Effector CD4-positive, alpha-beta T cell (primary cell): Measurements from ENCODE around the gene ZXDA.
A peak's percentile ranks its signal among the peaks of the same experiment; 100 is the strongest.
"Not testable (repeated sequence)": the region's sequence is repeated elsewhere in the genome, so short reads cannot be mapped to it uniquely, and the experiment has no call there.

Source experiments
- DNase-seq: peaks from one replicate; pipeline ENCODE4 v3.0.0-alpha.2; 2020
- total RNA-seq: gene quantifications from one replicate; lab custom pipeline; 2026; lab: John Stamatoyannopoulos, UW

The ZXDA gene
- total RNA-seq = 56.8 reads per million, percentile 71 among the genes with 10 or more reads in this experiment

DNA sequence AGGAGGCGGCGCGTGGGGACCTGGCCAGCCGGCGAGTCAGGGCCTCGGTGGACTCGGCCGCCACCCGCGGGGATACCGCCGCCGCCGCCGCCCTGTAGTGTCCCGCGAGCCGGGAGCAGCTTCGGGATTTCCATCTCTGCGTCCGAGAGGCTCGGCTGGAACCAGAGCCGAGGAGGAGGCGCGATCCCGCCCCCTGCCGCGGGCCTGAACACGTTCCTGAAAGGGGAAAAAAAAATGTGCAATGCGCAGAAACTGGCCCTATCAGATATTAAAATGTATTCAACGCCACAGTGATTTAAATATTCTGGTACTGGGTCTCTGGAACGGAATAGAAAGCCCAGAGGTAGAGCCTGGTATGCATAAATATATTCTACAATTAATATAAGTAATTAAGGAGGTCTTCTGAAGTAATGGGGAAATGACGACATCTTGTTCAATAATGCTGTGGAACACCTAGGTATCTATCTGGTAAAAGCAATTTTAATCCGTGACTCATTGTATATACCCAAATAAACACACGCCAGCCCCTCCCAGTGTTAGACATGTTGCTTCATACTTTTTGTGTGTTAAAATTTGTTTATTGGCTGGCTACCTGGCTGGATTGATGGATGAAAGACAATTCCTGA, at the start of gene ZXDA:
TSS of gene ZXDA (minus strand) at position 172 of the 626 bp plus-strand sequence. CDS start at position 134, 38 bp downstream.
- DNase-seq = not testable (repeated sequence)

DNA sequence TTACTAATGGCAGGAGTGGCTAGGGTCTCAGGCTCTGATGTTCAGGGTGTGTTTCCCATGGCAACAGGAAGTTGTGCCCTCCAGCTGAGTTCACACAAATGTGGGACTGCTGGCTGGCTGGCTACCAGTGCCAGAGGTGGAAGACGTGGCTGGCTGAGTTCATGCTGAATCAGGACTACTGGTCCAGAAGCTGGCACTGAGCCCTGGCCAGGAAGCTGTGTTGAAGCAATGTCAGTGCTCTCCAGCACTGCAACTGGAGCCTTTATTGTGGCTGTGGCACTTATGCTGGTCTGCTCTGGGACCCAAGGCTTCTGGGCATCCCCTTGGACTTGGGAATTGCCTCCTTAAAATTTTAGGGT, 42.0 kb upstream of the ZXDA start:
- no peak for DNase-seq

DNA sequence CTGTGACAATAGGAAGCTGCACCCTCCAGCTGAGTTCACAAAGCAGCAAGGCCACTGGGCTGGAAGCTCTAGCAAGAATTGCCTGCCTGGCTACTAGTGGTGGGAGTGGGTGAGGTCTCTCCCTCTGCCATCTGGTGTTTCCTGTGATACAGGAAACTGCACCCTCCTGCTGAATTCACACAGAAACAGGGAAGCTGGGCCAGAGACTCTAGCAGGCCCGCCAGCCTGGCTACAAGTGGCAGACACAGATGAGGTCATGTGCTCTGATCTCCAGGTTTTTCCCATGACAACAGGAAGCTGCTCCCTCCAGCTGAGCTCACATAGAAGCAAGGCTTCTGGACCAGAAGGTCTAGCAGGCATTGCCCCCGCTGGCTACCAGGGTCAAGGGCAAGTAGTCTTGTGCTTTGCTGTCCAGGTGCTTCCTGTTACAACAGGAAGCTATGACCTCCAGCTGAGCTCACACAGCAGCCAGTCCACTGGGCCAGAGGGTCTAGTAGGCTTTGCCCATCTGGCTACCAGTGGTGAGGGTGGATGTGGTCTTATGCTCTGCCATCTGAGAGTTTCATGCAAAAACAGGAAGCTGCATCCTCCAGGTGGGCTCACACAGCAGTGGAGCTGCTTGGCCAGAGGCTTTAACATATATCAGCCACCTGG, 41.5 kb upstream of the ZXDA start:
- no peak for DNase-seq

DNA sequence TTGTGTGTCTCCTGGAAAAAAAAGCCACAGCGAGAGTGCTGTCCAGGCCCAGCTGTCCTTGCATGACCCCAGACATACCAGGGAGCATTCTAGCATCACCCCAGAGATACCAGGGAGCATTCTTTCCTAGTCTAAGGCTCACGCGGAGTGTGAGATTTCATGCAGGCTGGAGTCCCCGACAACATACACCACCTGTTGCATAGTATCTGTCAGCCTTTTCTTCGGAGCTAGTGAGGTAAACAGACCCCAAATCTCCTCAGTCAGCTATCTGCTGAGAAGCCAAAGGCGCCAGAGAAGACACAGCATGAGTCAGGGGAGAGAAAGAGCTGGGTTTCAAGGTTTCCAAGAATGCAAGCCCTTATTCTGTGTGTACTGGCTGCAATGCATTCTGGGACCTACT, 23.1 kb upstream of the ZXDA start:
- no peak for DNase-seq

- DNase-seq = no peak
Observed at GRCh38 chrX:57932266-57932665, 22.0 kb upstream of the ZXDA start.

DNA sequence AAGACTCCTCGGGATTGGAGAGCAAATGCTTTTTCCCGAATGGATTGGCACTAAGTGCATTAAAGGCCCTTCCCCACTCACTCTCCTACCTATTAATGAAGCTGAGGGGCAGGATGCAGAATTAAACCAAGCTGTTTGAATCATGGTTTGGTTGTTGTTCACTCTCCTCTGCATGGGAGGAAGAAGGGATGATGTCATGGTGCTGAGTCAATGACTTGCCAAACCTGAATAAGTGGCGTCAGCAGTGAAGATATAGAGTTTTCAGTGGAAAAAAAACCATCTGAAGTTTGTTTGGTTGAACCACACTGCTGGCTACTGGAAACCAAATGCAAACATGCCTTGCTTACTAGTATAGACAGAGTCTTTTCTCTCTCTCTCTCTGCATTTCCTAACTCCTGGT, 19.8 kb upstream of the ZXDA start:
- DNase-seq = no peak

DNA sequence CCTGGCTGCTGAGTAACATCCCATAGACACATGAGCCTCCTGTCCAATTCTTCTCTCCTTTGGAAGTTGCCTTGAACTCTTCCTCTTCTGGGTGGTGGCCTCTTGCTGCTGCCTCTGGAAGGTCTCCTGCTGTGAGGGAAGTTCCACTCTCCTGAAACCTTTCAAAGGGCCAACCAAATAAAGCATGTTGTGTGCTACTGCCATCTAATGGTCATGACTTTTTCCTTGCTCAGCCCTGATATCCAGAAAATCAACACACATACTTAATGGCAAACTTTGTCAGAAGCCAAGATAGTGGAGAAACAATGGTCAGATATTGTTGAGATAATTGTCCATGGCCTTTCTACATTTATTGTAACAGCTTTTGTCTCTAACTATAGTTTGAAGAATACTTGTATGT, 19.1 kb upstream of the ZXDA start:
- DNase-seq = no peak

DNA sequence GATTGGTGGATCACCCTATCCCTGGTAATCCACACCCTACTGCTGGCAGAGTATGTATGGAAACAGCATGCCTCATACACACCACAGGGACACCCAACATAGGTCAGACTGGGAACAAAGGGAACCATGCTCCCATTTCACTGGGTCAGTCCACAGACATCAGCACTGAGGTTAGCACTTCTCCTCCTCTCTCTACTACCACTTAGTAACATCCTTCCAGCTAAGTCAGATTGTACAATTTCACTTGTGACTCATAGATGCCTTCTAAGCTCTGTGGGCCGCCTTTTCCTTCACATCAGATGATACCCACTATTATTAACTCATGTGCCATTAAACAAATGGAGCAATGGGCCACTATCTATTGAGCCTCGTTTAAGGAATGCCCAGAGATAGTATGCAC, 15.5 kb upstream of the ZXDA start:
- DNase-seq = no peak

DNA sequence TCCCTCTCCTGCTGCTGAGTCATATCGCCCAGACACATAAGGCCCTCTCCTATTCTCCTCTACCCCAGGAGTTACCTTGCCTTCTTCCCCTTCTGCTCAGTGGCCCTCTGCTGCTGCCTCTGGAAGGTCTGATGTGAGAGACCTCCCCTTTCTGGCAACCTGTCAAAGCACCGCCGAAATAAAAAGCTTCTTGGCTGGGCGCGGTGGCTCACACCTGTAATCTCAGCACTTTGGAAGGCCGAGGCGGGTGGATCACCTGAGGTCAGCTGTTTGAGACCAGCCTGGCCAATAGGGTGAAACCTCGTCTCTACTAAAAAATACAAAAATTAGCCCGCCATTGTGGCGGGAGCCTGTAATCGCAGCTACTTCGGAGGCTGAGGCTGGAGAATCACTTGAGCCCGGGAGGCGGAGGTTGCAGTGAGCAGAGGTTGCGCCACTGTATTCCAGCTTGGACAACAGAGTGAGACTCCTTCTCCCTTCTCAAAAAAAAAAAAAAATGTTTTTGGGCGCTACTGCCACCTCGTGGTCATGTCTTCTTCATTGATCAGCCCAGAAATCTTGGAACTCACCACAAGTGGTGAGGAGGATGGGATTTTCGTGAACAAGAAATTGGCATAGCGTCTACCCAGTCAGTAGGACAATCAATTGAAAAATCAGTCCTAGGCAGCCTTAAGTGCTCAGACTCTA, 8.6 kb upstream of the ZXDA start:
- DNase-seq = no peak

- DNase-seq = no peak
Observed at GRCh38 chrX:57915680-57916079, 5.4 kb upstream of the ZXDA start.

DNA sequence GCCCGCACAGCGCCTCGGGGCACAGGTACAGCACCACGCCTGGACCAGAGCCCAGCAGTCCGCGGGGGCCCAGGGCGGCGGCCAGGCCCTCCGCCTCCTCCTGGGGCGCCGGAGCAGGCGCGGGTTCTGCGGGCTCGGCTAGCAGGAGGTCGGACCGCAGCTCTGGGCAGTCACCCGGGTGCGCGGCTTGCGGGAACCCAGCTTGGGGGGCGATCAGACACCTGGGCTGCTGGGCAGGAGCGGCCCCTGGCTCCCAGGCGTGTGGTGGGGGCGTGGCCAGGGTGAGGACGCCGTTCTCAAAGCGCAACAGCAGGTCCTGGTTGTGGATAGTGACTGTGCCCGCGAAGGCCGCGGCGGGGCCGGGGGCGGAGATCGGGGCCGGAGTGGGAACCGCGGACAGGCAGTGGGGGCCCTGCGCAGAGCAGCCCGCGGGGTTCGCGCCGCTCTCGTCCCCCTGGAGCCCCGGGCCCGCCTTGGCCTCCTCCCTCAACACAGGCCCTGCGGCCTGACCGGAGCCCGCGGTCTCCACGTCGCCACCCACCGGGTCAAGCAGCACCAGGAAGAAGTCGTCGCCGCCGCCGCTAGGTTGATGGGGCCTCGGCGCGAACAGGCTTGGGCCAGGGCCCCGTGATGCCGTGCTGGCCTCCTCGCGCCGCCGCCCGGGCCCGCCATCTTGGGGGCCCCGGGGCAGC, 517 bp downstream of the ZXDA start:
- DNase-seq = not testable (repeated sequence)

- DNase-seq = not testable (repeated sequence)
Observed at GRCh38 chrX:57908972-57909594, 1.2 kb downstream of the ZXDA start.

- DNase-seq = no peak
Observed at GRCh38 chrX:57906790-57907189, 3.5 kb downstream of the ZXDA start.

- DNase-seq = no peak
Observed at GRCh38 chrX:57905141-57905540, 5.1 kb downstream of the ZXDA start.

GRCh38 chrX:57904176-57904880, 5.9 kb downstream of the ZXDA start:
- DNase-seq = no peak

DNA sequence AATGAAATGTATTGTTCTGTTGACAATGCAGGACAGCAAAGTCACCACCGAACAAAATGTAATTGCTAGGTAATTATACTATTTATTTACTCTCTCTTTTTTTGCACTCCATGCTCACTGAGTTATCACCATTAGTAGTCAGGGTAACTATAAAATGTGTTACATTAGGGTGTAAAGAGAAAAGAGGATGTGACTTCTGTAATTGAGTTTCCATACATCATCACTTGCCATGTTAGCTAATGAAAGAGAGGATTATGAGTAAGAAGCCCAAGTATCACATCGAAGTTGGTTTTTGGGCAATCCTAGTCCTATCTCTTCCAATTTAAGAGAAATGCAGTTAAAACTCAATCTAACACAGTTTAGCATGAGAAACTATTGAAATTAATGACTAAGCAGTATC, 7.6 kb downstream of the ZXDA start:
- no peak for DNase-seq

GRCh38 chrX:57901466-57901865, 8.8 kb downstream of the ZXDA start:
- DNase-seq = no peak

DNA sequence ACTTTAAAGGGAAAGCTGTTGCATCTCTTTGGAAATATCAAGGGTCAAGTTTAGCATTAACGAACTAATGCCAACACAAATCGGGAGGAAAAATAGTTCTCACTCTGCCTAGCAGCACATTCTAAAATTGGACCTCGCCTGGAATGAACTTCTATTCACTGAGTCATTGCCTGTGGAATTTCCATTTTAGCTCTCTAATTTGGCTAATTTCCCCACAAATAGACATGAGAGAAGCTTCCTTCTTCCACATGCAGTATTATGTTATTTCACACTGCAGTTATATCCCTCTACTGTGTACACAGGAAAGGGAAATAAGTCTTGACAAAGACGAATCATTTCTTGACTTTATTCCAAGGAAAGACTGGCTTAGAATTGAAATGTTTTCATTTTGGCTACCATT, 9.3 kb downstream of the ZXDA start:
- DNase-seq = no peak

- DNase-seq = no peak
Observed at GRCh38 chrX:57899906-57900305, 10.4 kb downstream of the ZXDA start.

GRCh38 chrX:57899064-57899463, 11.2 kb downstream of the ZXDA start:
- no peak for DNase-seq

- DNase-seq = no peak
Observed at GRCh38 chrX:57871463-57871862, 38.8 kb downstream of the ZXDA start.
